ENCODE data around the gene RIPPLY3.

DNA sequence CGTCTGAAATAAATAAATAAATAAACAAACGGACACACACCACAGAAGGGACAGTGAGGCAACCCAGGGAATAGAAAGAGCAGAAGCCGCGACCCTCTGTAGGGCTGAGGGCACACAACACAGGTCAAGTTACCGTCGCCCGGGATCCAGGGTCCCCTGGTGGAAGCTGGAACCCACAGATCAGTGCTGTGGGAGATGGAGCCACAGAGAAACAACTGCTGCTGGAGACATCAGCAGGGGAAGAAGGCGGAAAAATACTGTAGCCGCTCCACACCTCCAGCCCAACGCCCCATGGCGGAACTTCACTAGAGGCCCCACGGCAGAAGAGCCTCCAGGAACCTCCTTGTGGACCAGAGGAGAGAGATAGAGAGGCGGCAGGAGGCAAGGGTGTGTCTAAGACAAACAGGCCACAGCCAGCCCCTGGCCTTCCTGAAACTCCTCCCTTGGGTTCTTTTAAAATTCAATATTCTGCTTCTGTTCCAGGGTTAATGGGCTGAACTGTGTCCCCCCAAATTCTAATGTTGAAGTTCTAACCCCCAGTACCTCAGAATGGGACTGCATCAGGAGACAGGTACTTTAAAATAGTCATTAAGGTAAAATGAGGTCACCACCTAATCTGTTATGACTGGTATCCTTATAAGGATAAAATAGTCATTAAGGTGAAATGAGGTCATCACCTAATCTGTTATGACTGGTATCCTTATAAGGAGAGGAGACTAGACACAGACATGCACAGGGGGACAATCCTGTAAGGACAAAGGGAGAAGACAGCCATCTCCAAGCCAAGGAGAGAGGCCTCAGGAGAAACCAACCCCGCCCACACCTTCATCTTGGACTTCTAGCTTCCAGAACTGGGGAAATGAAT is 32.3 kb upstream of the RIPPLY3 start:
- TF ChIP-seq, protein P1, sequence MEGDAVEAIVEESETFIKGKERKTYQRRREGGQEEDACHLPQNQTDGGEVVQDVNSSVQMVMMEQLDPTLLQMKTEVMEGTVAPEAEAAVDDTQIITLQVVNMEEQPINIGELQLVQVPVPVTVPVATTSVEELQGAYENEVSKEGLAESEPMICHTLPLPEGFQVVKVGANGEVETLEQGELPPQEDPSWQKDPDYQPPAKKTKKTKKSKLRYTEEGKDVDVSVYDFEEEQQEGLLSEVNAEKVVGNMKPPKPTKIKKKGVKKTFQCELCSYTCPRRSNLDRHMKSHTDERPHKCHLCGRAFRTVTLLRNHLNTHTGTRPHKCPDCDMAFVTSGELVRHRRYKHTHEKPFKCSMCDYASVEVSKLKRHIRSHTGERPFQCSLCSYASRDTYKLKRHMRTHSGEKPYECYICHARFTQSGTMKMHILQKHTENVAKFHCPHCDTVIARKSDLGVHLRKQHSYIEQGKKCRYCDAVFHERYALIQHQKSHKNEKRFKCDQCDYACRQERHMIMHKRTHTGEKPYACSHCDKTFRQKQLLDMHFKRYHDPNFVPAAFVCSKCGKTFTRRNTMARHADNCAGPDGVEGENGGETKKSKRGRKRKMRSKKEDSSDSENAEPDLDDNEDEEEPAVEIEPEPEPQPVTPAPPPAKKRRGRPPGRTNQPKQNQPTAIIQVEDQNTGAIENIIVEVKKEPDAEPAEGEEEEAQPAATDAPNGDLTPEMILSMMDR (IDR thresholded peaks at IDR 0.05): no peak
- TF ChIP-seq POLR2A (IDR thresholded peaks at IDR 0.05): no peak
